ENCODE results near the gene SATL1. TPM values are rescaled to one million over a fixed set of nuclear protein-coding genes. Genes with fewer than 3 reads are reported as not detected.
A peak's percentile ranks its signal among the peaks of the same experiment; 100 is the strongest.
"Not testable (repeated sequence)": the region's sequence is repeated elsewhere in the genome, so short reads cannot be mapped to it uniquely, and the experiment has no call there.

The SATL1 gene
- polyA plus RNA-seq, 1 experiment, result not detected

DNA sequence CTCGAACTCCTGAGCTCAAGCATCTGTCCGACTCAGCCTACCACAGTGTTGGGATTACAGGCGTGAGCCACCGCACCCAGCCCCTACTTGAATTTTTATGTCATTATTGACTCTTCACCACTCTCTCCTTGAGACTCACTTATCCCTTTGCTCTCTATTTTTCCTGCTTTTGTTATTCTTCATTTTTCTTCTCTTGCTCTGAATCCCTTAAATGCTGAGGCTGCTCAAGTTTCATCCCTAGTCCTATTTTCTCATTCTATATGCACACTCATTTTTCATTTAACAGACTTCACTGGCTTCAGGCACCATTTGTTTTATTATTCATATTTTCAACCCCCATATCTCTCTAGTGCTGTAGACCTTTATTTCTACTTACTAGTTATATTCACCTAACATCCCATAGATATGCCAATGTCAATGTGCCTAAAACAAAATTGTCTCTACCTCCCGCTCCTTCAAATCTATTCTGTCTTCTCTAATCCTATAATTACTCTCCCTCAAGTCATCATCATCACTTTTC is 154.2 kb downstream of the SATL1 start:
- no peak overlapping the region for H3K4me3 ChIP-seq (ENCODE audit: low read depth, low read length)
- H3K9me3 ChIP-seq (ENCODE audit: control insufficient read depth, insufficient read depth, low read length), result no peaks in the 10 kb centered on the region
- no peak for DNase-seq (ENCODE audit: low read depth, low spot score)
- no peak overlapping the region for H3K27ac ChIP-seq (ENCODE audit: low read depth, low read length)
- POLR2A ChIA-PET, result no interaction called here
- TF ChIP-seq, protein P1, sequence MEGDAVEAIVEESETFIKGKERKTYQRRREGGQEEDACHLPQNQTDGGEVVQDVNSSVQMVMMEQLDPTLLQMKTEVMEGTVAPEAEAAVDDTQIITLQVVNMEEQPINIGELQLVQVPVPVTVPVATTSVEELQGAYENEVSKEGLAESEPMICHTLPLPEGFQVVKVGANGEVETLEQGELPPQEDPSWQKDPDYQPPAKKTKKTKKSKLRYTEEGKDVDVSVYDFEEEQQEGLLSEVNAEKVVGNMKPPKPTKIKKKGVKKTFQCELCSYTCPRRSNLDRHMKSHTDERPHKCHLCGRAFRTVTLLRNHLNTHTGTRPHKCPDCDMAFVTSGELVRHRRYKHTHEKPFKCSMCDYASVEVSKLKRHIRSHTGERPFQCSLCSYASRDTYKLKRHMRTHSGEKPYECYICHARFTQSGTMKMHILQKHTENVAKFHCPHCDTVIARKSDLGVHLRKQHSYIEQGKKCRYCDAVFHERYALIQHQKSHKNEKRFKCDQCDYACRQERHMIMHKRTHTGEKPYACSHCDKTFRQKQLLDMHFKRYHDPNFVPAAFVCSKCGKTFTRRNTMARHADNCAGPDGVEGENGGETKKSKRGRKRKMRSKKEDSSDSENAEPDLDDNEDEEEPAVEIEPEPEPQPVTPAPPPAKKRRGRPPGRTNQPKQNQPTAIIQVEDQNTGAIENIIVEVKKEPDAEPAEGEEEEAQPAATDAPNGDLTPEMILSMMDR (IDR thresholded peaks at IDR 0.05; ENCODE audit: low read depth, low read length), result no peak
- H3K27me3 ChIP-seq (ENCODE audit: control insufficient read depth, insufficient read depth, low read length), result no peaks in the 10 kb centered on the region
- CTCF ChIA-PET, result no interaction called here

GRCh38 chrX:85084770-85085393 is 158.7 kb downstream of the SATL1 start:
- peak; percentile 8 for DNase-seq (ENCODE audit: low read depth, low spot score)
- Histone ChIP-seq H3K4me3 (ENCODE audit: low read depth, low read length) (no peak overlapping the region), H3K27ac (ENCODE audit: low read depth, low read length) (no peak overlapping the region), H3K9me3 (ENCODE audit: control insufficient read depth, insufficient read depth, low read length) (no peaks in the 10 kb centered on the region), H3K27me3 (ENCODE audit: control insufficient read depth, insufficient read depth, low read length) (no peaks in the 10 kb centered on the region)
- TF ChIP-seq, protein P1 (IDR thresholded peaks at IDR 0.05; ENCODE audit: low read depth, low read length), result peak; percentile 79
- ChIA-PET POLR2A (interaction anchor here (0.6 kb wide), 1 partner anchor 15 kb away, joined by 6 read pairs; no protein-coding TSS in a partner anchor), CTCF (interaction anchor here (0.6 to 1.7 kb wide), 14 partner anchors 8 to 355 kb away, joined by 3 to 19 read pairs (median 4); no protein-coding TSS in a partner anchor)

GRCh38 chrX:85077247-85077646 is 166.3 kb downstream of the SATL1 start:
- DNase-seq (ENCODE audit: low read depth, low spot score); CTCF ChIA-PET; POLR2A ChIA-PET: not testable (repeated sequence)

DNA sequence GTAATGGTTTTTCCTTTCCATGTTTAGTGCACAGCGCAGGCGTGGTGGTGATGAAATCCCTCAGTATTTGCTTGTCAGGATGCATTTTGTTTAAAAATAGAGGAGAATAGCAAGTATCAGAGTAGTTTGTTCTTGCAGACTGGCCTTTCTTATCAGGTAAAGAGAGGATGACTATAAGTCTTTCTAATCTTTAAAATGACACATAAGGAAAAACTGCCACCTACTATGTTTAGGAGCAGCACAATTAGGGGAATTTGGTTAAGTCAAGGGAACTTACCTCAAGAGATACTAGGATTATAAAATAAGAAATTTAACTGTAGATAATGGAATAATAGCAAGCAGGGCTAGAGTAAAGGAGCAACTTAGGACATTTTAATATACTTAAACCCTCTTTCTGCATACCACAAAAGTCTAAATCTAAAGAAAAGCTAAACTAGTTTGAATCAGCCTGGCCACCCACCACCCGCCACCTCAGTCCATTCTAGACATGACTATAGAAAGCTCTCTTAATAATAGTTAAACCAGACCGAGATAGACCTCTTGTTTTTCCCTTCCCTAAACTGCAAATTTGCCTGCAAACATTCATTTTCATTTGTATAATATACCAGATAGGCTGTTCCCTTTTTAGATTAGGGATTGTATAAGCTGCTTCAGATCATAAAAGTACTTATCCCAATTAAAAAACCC is 177.9 kb downstream of the SATL1 start:
- H3K27me3 ChIP-seq (ENCODE audit: control insufficient read depth, insufficient read depth, low read length), result no peaks in the 10 kb centered on the region
- H3K9me3 ChIP-seq (ENCODE audit: control insufficient read depth, insufficient read depth, low read length), result no peaks in the 10 kb centered on the region
- CTCF ChIA-PET, result no interaction called here
- no peak overlapping the region for H3K27ac ChIP-seq (ENCODE audit: low read depth, low read length)
- no peak overlapping the region for H3K4me3 ChIP-seq (ENCODE audit: low read depth, low read length)
- POLR2A ChIA-PET, result no interaction called here
- TF ChIP-seq, protein P1 (IDR thresholded peaks at IDR 0.05; ENCODE audit: low read depth, low read length), result no peak
- no peak for DNase-seq (ENCODE audit: low read depth, low spot score)

More at GRCh38 chrX:85077247-85077646, 166.3 kb downstream of the SATL1 start:
- H3K27me3 ChIP-seq (ENCODE audit: control insufficient read depth, insufficient read depth, low read length); H3K9me3 ChIP-seq (ENCODE audit: control insufficient read depth, insufficient read depth, low read length); H3K4me3 ChIP-seq (ENCODE audit: low read depth, low read length); H3K27ac ChIP-seq (ENCODE audit: low read depth, low read length): not testable (repeated sequence)

- TF ChIP-seq, protein P1 (IDR thresholded peaks at IDR 0.05; ENCODE audit: low read depth, low read length), result peak; percentile 32; the same call in 1 of the 2 replicates
Observed at GRCh38 chrX:85052636-85053343, 190.8 kb downstream of the SATL1 start.

More at GRCh38 chrX:85052636-85053343, 190.8 kb downstream of the SATL1 start:
- no peaks in the 10 kb centered on the region for H3K9me3 ChIP-seq (ENCODE audit: control insufficient read depth, insufficient read depth, low read length)
- peak; percentile 42 for DNase-seq (ENCODE audit: low read depth, low spot score)
- ChIA-PET CTCF (interaction anchor here (0.6 to 2.2 kb wide), 9 partner anchors 32 to 1136 kb away, joined by 3 to 20 read pairs (median 3); partner anchors contain the start of gene APOOL), POLR2A (no interaction called here)
- H3K27ac ChIP-seq (ENCODE audit: low read depth, low read length), result no peak overlapping the region
- no peak overlapping the region for H3K4me3 ChIP-seq (ENCODE audit: low read depth, low read length)
- no peaks in the 10 kb centered on the region for H3K27me3 ChIP-seq (ENCODE audit: control insufficient read depth, insufficient read depth, low read length)

Data from AG04450 (cell line).